ENCODE measurements around the gene RASSF6.
"Not testable (repeated sequence)": the region's sequence is repeated elsewhere in the genome, so short reads cannot be mapped to it uniquely, and the experiment has no call there.

RASSF6 gene

DNA sequence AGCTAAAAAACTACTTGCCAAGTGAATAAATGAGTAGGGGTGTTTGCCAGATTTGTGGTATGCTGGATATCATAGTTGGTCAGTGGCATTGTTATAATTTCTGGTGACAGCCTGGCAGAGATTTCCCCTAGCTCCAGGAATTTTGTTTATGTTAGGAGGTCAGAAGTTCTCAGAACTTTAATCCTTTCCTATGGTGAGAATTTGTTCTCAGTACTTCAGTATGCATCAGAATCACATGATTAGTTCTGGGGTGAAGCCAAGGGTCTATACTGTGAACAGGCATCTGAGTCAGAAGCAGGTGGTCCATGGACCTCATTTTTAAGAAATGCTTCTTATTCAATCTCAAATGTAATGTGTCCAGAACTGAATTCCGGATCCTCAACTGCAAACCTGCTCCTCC lies 10.5 kb downstream of the RASSF6 start:
- DNase-seq, result no peak

DNA sequence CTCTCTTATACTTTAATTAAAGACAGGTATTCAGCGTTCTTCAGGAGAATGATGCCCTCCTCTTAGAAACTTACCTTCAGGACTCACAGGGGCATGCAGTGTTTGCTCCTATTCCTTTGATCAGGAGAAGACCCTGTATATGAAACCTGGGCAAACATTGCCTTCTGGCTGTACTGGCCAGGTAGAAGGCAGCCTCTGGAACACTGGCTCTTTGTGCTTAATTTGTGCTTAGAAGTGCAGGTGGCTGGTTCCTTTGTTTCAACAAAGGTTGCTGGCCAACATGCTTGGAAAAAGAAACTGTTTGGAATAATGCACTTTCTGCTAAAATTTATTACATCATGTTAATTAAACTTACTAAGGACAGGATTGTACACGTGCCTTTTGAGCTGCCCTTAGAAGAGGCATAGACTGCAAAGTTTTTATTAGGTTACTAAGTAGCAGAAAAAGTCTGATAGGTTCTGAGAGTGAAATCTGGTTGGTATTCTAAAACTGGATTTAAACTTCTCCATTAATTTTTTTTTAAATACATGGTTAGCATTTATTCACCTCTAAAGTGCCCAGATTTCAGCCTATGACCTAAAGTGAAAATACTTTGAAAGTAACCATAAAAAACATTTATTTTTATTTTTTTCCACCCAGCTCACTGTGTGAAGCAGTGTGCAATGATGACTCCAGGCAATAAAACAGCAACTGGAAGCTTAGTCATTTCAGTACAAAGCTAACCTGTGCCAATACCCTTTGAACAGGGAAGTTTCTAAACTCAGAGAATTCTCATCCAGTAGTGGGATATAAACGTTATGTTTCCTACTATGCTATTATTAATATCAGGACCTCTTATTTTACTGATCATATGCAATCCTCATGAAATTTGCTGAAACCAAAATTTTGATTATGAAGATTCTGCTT lies 11.3 kb downstream of the RASSF6 start:
- no peak for DNase-seq

DNA sequence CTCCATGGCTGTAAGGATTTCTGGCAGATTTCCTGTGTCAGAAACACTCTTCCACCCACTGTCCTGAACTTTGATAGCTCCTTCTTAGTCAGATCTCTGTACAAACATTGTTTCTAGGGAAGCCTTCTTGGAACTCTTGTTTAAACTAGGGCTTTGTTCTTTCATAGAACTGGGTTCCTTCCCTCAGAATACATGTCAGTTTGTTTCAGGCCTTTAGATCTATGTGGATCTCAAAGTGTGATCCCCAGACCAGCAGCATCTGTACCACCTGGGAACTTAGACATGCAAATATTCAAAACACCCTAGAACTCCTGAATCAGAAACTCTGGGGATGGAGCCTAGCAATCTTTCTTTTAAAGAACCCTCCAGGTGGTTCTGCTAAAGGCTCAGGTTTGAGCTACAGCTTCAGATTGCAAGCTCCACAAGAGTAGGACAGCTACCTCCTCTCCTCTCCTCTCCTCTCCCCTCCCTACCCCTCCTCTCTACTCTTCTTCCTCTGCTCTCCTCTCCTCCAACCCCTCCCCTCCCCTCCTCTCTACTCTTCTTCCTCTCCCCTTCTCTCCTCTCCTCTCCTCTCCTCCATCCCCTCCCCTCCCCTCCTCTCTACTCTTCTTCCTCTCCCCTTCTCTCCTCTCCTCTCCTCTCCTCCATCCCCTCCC lies 12.7 kb downstream of the RASSF6 start:
- DNase-seq, result no peak

DNA sequence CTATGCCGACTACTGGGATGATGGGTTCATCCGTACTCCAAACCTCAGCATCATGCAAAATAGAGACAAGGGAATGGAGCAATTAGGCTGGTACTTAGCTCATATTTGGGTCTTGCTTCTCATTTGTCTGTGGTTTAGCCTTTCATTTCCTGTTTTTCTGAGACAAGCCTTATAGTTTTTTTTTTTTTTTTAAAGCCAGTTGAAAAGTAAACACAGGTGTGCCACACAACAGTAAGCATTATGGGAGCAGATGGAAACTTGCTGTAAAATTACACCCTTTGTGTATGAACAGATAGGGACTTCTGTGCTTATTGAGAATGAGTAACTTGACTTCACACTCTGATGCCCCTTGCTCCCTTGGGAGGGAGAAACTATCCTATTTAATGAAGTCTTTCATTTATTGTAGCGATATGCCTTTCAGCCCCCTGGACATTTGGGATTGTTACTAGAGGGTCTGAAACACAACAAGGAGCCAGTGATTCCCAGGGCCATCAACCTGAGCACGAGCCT lies 13.7 kb downstream of the RASSF6 start:
- DNase-seq, result no peak

DNA sequence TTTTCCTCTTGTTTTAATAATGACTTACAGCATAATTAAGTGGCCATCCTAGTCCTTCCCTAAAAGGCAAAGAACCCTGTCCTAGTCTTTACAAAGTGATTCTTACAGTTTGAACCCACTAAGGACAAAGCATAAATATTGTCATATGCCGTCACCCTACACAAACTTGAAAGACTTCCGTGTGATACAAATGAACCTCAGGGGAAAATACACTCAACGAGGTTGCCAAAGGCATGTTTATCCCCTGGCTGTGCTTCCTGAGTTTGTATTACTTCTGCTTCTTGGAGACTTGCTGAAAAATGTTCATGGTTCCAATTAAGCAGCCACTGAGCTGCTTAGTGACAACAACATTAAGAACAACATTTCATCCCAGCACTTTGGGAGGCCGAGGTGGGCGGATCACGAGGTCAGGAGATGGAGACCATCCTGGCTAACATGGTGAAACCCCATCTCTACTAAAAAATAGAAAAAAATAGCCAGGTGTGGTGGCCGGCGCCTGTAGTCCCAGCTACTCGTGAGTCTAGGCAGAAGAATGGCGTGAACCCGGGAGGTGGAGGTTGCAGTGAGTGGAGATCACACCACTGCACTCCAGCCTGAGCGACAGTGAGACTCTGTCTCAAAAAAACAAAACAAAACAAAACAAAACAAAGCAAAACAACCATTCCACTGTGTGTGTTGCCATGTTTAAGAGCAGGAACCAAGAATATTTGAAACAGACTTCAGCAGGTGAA lies 16.2 kb downstream of the RASSF6 start:
- peak in 1 of 2 donors; percentile 35 for DNase-seq

DNA sequence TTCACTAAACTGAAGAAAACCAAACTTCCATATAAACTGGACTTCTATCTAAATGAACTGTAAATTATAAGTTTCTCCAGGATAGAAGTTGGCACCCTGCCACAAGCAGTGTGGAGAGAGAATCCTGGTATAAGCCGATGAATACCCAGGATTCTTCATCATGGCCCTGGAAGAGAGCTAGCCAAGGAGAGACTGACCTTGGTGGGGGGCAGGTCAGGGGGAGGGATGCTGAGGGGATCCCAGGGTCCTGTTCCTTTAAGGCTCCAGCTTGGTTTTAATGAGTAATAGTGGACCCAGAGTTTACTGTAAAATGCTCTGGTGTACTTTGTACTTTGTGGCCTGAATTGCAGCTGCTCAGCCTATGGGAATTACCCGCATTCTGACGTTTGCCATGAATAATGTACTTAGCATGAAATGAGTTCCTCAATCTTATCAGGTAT lies 16.9 kb downstream of the RASSF6 start:
- DNase-seq, result no peak

DNA sequence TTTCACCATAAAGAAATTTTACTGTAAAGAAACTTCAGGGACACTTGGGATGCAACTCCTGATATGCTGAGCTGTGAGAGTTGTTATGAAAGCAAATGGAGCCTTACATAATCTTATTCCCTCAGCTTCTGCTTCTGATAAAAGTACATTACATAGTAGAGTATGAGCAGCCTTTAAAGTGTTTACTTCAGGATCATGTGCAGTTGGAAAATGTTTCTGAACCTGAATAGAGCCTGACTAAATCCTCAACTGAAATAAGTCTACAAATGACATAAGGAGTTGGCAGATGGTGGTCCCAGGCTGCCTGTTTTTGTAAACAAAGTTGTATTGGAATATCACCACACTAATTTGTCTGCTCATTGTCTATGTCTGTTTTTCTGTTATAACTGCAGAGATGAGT lies 19.3 kb downstream of the RASSF6 start:
- no peak for DNase-seq

DNA sequence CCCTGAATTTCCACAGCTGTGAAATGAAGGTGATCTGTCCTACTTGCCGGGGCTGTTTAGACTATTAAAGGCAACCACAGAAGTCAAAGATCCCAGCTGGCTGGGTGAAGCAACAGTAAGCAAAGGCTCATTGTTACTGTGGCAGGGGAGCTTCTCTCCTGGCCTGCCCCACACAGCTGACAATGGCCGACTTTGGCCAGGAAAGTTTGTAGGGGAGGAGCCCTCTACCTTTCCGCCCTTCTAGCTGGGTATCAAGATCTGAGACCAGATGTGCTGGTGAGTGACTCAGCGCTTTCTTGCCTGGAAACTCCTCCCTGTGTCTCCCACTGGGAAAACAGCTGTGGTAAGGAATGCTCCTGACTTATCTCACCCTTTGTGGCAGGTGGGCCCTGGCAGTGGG lies 21.1 kb downstream of the RASSF6 start:
- no peak for DNase-seq

DNA sequence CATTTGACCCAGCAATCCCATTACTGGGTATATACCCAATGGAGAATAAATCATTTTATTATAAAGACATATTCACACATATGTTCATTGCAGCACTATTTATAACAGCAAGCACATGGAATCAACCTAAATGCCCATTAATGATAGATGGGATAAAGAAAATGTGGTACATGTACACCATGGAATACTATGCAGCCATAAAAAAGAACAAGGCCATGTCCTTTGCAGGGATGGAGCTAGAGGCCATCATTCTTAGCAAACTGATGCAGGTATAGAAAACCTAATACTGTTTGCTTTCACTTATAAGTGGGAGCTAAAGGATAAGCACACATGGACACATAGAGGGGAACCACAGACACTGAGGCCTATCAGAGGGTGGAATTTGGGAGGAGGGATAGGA lies 22.6 kb downstream of the RASSF6 start:
- DNase-seq, result no peak

DNA sequence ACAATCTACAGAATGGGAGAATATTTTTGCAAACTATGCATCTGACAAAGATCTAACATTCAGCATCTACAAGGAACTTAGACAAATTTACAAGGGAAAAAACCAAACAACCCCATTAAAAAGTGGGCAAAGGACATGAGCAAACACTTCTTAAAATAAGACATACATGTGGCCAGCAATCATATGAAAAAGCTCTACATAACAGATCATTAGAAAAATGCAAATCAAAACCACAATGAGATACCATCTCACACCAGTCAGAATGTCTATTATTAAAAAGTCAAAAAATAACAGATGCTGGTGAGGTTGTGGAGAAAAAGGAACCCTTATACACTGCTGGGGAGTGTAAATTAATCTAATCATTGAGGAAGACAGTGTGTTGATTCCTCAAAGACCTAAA lies 23.1 kb downstream of the RASSF6 start:
- not testable (repeated sequence) for DNase-seq

DNA sequence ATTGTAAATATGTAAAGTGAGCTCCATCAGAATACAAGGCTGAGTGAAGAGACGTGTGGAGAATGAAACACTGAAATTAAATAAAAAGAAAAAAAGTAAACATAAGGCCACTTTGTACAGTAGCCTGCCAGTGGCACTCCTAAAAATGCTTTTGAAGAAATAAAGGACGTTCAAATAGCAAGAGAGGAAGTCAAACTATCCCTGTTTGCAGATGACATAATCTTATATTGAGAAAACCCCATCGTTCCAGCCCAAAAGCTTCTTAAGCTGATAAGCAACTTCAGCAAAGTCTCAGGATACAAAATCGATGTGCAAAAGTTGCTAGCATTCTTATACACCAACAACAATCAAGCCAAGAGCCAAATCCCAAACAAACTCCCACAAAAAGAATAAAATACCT lies 24.2 kb downstream of the RASSF6 start:
- no peak for DNase-seq

DNA sequence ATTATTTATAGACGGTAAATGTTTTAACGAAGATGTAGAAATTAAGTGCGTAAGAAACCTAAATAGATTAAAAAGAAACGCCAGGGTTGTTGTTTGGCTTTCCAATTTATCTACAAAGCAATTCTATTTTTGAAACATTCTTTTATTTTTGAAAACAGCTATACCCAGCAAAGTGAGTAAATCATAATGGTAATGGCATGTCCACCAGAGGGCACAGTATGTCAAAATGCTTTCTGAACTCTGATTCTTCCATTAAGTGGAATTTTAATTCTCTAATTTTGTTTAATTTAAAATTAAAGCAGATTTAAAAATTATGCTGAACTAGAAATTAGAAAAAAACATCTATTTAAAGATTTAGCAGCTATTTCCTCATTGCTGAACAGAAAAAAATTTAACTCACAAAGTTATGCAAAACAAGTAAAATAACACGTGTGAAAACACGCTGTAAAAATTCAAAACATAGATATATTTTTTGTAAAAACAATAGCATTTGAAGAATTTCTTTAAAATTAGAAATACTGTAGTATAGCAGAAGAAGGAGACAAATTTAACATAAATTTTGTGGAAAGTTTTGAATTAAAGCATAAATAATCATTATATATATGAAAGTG lies 26.5 kb downstream of the RASSF6 start:
- DNase-seq, result peak in 1 of 2 donors; percentile 3

DNA sequence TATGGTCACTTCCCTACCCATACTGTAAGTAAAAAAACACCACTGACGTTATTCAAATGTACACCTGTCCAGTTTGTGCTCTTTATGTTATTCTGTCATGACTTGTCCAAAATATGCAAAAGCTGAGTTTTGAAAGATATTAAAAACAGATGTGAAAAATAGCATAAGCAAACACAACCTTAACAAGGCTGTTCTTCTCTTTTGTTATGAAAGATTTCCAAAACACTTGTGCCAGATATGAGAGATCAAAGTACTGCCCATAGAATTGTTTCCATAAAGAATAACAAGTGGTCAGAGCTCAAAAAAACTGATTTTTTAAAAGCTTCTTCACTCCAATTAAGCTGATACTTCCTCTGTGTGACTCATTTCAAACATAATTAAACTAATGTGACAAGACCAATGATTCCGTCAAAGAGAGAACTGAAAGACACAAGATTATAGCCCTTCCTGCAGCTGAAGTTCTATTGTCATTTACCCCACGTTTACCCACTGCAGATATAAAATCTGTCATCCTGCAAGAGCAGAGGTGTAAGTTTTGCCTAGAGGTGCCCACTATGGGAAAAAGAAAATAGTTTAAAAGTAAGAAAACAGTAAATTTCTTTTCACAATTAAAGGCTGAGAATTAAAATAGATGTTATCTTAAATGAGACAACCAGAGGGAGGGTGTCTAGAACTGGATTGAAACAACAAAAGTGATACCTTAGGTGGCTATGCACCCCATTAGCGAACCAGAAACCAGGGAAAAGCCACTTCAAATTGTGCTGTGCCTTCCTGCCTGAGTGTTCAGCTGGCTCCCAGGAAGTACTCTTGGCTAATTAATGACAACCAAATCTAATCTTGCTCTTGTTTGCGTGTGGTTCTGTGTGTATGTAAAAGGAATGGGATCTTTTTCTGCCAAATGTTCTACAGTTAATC lies 30.1 kb downstream of the RASSF6 start:
- no peak for DNase-seq

DNA sequence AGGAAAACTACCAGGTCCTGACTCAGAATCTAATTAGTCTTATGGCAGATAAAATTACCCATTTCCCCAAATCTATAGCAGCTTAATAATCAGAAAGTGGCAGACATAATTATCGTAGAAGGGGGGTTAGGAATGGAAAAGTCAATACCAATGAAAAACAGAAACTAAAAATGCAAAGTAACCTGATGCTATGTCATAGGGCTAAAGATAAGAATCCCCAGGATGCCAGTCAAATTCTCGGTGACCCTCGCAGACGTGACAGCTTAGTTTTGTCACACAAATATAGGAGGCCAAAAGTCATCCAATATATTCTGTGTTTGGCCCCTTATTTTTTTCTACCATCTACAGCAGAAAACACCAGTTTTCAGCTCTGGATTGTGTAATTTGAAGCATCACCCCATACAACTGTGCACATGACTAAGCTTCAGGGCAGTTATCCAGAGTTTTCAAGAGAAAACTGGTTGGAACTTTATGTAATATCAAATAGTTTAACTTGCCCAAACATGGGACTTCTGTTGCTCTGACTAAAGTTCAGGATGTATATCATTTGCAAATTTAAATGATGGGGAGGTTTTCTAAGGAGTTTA lies 30.9 kb downstream of the RASSF6 start:
- no peak for DNase-seq

DNA sequence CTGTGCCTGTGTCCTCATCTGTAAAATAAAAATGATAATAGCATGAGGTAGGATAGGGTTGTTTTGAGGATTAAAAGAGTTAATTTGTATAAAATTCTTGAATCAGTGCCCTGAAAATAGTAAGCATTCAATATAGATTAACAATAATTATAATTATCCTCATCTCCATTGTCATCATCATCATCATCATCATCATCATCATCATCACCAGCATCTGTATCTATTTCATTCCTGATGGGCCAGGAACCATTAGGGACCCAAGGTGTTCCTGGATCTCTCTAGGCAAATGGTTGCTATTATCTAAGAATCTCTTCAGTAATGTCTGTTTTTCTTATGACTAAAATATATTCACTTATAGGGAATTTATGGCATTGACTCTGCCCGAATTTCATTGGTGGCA lies 31.6 kb downstream of the RASSF6 start:
- DNase-seq, result no peak

DNA sequence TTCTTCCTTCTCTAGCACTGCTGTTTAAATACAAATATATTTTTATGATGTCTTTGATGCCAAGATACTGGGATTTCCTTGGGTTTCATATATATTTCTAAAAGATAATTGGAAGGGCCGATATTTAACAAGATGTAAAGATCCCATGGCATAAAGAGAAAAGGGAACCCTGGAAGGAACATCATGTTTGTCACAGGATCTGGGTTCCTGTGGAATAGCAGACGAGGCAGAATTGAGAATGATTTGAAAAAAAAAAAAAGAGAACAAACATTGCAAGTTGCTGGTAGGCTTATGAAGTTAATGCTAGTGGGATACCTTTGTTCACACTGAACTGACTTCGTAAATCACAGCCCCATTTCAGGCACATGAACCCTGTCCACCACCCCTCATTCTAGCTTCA lies 33.6 kb downstream of the RASSF6 start:
- no peak for DNase-seq

DNA sequence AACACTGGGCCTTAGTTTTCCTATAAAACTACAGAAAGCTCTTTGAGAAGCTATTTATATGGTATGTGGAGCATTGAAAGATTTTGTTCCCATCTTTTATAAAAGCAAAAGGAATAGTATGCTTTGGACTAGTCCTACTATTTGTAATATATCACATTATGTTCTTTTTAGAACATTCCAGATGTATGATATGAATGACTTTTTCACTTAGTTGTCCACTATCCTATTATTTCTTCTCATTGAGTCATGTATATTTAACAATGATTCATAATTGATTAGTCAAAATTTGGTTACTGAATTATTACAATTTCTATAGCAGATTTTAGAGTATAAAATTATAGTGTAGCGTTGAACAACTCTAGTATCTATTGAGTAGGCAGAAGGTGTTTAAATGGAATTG lies 34.2 kb downstream of the RASSF6 start:
- no peak for DNase-seq

DNA sequence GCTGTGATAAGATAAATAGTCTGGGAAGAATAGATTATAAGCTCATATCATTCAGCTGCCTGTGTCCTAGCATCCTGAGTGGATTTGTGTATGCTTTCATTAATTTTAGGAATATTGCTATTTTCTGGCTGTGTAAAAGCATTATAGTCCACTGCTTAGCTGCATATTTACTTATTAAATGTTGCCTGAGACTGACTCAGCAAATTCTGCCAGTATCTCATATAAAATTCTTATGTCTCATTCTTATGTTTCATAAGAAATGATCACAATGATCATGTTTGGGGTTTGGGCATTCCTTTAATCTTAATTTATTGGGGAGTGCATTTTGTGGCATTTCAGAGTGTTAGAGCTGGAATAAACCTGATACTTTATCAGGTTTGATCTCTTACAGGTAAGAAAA lies 34.9 kb downstream of the RASSF6 start:
- DNase-seq, result no peak

DNA sequence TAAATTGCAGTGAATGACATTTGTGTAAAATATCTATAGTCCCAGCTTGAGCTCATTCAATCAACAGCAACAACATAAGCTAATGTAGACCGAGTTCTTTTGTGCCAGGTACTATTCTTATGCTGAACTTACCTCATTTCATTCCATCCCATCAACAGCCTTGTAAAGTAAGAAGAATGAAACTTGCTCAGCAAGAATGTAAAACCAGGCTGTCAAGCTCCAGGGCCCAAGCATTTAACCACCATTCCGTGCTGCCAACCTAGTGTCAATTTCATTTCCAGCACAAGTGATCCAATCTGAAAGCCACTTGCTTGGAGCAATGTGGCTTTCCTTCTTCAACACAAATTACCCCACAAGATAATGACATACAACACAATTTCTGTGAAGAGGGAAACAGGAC lies 36.6 kb downstream of the RASSF6 start:
- no peak for DNase-seq

DNA sequence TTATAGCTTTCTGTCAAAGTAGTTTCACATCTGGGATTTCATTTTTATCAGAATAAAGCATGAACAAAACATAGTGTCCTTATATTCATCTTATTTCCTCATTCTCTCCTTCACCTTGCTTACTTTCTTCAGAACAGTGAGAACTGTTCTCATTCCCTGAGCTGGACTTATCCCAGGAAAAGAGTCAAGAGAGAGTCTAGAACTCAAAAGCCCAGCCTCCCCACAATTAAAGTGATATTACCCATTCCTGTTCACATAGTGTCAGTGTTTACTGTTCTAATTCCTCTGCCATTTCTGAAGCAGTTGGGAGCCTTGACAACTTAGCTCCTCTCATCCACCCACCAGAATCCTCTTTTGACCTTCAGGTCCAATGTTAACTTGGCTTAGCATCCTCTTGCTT lies 42.9 kb downstream of the RASSF6 start:
- DNase-seq, result no peak

DNA sequence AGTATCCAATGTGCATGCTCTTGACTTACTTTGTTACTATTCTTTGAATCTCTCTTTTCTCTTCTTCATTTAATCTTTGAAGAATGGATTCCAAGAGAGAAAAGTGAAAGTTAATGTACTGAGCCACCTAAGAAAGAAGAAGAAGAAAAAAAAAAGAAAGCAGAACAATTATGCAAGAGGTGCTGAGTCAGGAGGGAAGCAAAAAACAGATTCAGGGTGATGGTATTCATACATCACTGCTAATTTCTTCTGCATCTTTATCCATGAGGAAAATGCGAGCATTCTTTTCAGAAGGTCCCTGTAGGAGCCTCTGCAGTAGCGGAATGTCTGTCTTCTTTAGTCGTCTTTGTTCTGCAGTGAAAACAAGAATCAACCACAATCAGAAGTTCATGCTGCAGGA lies 43.9 kb downstream of the RASSF6 start:
- DNase-seq, result peak in 1 of 2 donors; percentile 25

DNA sequence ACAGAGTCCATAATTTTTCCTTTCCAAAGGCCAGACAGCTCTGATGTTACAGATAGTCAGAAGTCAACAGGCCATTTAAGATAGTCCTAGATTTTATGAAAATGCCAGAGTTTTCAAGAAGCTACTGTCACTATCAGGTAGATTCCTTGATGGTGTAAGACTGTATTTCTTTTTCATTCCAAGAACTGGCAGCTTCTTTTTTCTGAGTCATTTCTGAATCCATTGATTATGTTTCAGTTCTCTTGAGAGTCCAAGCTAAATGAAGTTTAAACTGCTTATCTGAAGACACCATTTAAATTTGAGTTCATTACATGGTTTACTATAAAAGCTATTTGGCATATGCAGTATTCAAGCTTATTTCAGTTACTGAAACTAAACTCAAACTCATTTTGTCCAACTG lies 44.6 kb downstream of the RASSF6 start:
- DNase-seq, result no peak

Data from bone marrow (tissue), 2 donors.